ENCODE measurements around the gene HMGCS2. TPM values are rescaled to one million over a fixed set of nuclear protein-coding genes. Genes with fewer than 3 reads are reported as not detected.

Gene HMGCS2
- total RNA-seq, 1 donor from 2014 or later = not detected

DNA sequence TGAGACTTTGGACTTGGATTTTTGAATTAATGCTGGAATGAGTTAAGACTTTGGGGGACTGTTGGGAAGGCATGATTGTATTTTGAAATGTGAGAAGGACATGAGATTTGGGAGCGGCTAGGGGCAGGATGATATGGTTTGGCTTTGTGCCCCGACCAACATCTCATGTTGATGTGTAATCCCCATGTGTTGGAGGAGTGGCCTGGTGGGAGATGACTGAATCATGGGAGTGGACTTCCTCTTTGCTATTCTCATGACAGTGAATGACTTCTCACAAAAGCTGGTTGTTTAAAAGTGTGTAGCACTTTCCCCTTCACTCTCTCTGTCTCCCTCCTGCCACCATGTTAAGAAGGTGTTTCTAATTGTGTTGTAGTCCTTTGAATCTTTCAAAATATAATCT, 66.3 kb downstream of the HMGCS2 start:
- peak; percentile 86 for DNase-seq (ENCODE audit: low read depth)

GRCh38 chr1:119701659-119702058, 67.0 kb downstream of the HMGCS2 start:
- DNase-seq (ENCODE audit: low read depth) = no peak

DNA sequence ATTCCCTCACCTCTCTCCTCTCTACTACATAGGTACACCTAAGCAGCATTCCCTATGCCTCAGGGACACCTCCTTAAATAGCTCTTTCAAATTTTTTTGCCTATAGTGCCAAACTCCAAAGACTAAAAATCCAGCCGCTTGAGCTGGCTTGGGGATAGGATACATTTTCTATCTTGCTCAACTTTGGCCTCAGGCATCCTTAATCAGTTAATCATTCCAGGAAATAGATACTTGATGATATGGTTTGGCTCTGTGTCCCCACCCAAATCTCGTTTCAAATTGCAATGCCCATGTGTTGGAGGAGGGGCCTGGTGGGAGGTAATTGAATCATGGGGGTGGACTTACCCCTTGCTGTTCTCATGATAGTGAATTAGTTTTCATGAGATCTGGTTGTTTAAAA, 68.4 kb downstream of the HMGCS2 start:
- DNase-seq (ENCODE audit: low read depth) = no peak

Other genes with a start within 250 kb of the HMGCS2 start
- 2.7 and 3.0 TPM in 2 replicates for gene ZNF697, start 120.6 kb downstream of the HMGCS2 start, total RNA-seq
- 23.9 and 26.6 TPM in 2 replicates for gene PHGDH, start 57.0 kb downstream of the HMGCS2 start, total RNA-seq
- gene REG4, start 42.6 kb upstream of the HMGCS2 start, total RNA-seq = not detected in 2 replicates
- not detected in 2 replicates for gene ADAM30, start 127.6 kb upstream of the HMGCS2 start, total RNA-seq

Data from myocyte (in vitro differentiated cells).